HPDE6-E6E7 (cell line): ENCODE data around the gene FNDC3B.
"Not testable (repeated sequence)": the region's sequence is repeated elsewhere in the genome, so short reads cannot be mapped to it uniquely, and the experiment has no call there.

Experiments
- DNase-seq: peaks from one replicate; pipeline ENCODE4 v3.0.0; 2011; ENCODE audit warnings: missing footprints; ENCODE audit errors: extremely low spot score

FNDC3B gene

DNA sequence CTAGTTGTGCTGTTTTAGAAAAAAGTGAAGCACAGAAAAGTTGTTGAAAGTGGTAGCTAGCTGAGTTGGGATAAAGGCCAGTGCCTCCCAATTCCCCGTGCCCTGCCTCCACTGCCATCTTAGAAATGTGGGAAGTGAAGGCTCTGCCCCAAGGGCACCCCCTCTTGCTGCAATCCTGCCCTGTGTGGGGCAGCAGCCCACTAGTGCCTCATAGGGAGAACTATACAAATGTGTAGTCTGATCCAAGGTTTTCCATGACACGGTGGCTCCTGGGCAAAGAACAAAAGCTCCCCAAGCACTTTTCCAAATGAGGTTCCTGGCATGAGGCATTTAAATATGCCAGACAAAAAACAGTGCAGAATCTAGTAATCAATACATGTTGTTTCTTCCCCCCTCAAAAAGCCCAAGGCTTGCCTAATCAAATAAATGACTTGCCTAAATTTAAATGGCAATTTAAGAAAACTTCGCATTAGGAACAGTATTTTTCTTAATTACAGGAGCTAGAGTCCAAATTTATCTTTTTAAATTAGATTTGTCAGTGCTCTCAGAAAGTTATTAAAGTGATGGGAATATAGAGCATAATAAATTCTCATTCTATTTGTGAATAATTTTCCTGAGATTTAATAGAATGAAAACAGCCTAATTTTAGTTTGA lies 325.1 kb downstream of the FNDC3B start:
- no peak for DNase-seq

GRCh38 chr3:172365028-172365567 lies 325.7 kb downstream of the FNDC3B start:
- DNase-seq = no peak

GRCh38 chr3:172367205-172368105 lies 328.1 kb downstream of the FNDC3B start:
- DNase-seq = no peak

DNA sequence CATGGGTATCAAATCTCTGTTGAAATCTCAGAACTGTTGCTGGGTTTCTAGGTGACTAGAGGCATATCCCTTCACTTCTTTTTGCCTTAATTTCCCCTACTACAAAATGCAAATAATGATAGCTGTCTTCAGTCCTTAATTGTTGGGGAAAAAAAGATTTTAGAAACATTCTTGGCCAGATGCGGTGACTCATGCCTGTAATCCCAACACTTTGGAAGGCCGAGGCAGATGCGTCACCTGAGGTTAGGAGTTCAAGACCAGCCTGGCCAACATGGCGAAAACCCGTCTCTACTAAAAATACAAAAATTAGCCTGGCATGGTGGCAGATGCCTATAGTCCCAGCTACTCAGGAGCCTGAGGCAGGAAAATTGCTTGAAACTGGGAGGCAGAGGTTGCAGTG lies 329.2 kb downstream of the FNDC3B start:
- not testable (repeated sequence) for DNase-seq

- no peak for DNase-seq
These were observed 330.3 kb downstream of the FNDC3B start for GRCh38 chr3:172369590-172370259.

DNA sequence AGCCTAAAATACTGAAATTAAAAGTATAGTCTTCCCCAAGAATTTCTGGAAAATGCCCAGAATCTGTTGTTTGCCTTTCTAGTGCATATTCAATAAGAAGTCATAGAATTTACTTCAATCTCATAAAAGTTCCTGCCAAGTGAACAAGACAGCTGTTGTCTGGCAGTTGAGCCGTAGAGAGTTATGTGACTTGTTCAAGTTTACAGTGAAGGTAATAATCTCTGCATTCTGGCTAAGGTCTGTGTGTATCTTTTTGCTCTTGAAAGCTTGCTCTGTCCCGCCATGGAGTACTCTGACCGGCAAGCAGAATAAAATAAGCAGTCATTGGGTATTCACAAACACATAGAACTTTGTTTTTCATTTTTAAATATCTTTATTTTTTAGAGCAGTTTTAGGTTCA lies 331.0 kb downstream of the FNDC3B start:
- DNase-seq = no peak

- no peak for DNase-seq
These were observed 332.2 kb downstream of the FNDC3B start for GRCh38 chr3:172371544-172371943.

DNA sequence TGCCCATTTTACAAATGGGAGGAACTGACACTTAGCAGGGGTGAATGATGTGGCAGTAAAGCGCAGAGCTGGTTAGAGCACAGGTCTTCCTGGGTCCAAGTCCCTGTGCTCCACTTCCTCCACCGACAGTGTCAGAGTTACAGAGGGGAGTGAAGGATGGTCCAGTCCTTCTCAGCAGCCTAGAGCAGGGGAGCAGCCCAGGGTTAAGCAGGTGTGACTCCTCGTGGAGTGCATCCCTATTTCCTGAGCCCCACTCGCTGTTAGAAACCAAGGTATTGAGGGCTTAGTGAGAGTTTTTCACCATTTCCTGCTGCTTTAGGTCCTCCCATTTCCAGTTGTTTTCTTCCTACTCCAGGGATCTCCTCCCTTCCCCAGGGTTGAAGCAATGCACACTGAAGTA lies 333.5 kb downstream of the FNDC3B start:
- no peak for DNase-seq

- no peak for DNase-seq
These were observed 334.5 kb downstream of the FNDC3B start for GRCh38 chr3:172373912-172374311.

- no peak for DNase-seq
These were observed 335.9 kb downstream of the FNDC3B start for GRCh38 chr3:172375206-172375850.

DNA sequence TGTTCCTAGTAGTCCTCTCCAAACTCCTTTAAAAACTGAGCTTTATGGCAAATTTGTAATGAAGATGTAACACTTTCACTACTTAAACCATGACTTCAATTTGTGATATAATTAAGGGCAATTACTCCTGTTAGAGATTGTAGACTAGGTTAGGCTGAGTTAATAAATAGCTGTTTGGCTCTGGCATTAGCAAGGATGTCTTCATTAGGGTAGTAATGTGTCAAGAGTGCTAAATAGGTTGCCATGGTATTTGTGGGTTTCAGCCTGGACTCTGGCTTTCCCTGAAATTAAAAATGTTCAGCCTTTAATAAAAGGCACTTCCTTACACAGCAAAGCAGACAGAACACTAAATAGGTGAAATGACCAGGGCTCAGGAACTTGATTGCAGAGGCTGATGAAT lies 337.0 kb downstream of the FNDC3B start:
- no peak for DNase-seq

- DNase-seq = no peak
These were observed 337.5 kb downstream of the FNDC3B start for GRCh38 chr3:172376881-172377280.

DNA sequence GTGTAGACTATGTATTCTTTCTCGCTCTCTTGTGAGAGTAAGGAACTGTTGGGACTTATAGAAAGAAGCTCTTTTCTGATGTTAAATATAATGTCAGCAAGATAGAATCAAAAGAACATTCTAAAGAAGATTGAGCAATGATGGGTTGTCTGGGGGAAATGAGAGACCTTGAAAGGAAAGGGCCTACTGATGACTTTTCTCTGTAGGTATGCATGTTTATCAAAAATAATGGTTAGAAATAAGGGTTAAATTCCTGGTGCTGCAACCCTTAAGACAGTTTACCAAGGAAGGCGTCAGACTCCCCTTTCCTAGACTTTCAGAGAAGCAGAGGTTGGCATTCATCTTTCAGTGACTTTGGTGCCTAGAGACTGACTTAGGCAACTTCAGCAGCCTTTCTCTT lies 339.1 kb downstream of the FNDC3B start:
- no peak for DNase-seq

DNA sequence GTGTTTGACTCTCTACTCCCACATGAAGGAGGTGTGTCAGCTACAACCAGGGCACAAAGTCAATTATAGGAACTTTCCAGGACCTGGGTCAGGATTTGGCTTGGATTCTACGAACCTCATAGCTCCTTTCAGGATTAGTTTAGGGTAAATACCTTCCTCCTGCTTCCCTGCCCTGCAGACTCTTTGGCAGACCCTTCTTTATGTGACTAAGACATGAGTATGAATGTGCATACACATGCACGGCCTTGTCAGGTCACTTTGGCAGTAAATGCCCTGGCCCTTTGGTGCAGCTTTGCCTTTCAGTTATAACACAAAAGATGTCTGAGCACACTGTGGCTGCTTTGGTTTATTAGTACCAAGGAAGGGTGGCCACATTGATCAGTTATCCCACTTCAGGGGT lies 340.0 kb downstream of the FNDC3B start:
- DNase-seq = no peak

GRCh38 chr3:172380632-172381031 lies 341.3 kb downstream of the FNDC3B start:
- DNase-seq = no peak

DNA sequence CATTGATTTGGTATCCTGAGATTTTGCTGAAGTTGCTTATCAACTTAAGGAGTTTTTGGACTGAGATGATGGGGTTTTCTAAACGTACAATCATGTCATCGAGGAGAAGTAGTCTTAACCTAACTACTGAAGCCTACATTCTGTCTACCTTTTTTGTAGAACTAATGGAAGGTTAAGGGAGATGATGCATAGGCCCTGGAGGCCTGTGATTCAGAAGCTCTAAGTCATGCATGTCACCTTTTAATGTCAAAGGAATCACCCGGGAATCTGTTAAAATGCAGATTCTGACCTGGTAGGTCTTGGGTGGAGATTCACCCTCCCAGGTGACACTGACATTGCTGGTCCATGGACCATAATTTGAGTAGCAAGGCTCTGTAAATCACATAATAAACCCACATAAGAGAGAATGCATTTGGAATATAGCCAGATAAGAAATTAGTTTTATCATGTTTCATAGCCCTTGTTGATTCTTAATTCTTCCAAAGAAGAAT lies 344.0 kb downstream of the FNDC3B start:
- no peak for DNase-seq

DNA sequence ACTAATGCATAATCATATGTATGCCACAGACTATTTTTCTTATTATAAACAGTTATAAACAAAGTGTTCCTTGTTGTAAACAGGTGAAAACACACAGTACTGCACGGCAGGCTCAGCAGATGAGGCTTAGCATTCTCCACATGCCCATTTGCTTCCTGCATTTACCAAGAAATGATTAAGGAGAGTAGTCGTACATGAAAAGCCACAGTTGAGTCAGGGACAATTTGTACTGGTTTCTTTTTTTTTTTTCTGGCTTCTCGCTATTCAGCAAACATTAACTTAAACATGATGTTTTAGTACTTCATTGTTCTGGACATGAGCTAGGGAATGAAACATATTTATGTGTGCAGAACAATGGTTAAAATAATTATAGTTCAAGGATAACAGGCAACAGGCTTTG lies 345.5 kb downstream of the FNDC3B start:
- no peak for DNase-seq

DNA sequence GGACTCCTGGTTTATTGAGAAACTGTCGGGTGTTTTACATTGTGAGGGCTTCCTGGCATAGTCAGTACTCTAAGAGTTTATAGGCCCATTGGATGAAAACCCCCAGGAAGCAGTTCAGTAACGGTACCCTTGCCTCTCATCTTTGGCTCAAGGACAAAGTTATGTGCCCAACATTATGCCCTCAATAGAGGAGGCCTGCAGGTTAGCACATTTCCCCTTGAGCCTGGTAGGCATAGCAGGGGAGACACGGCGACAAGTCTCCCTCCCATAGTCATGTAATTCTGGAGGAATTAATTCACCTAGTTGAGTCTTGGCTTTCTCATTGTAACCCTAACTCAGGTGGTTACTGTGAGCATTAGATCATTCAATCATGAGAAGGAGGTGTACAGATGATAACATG lies 348.4 kb downstream of the FNDC3B start:
- no peak for DNase-seq

- DNase-seq = no peak
These were observed 349.2 kb downstream of the FNDC3B start for GRCh38 chr3:172388412-172389078.

- no peak for DNase-seq
These were observed 351.4 kb downstream of the FNDC3B start for GRCh38 chr3:172390792-172391191.
